Vagina (tissue), 2 donors: Measurements from ENCODE around the gene XPO4.

Experiments
- CTCF ChIP-seq, 3 experiments: fragments of 450-650 bp in 2 of 3; fragments of 200-600 bp in 1 of 3; sonication (generic) in 1 of 3; IDR thresholded peaks; one replicate each; pipeline ENCODE4 v1.5.1; 2017 to 2019; ENCODE audit warnings: antibody characterized with exemption in 3 of 3, mild to moderate bottlenecking in 2 of 3, moderate library complexity in 2 of 3
- POLR2A ChIP-seq, 2 donors: fragments of 450-650 bp; IDR thresholded peaks; one replicate each; pipeline ENCODE4 v1.6.1; 2017; ENCODE audit warnings: antibody characterized with exemption in 2 of 2, mild to moderate bottlenecking in 2 of 2, moderate library complexity in 2 of 2
- POLR2AphosphoS5 ChIP-seq, 2 donors: sonication (generic); formaldehyde crosslinking; IDR thresholded peaks; one replicate each; pipeline ENCODE4 v1.9.0; 2017; ENCODE audit warnings: antibody characterized with exemption in 2 of 2, mild to moderate bottlenecking in 2 of 2, low read depth in 1 of 2; ENCODE audit not compliant: insufficient read depth in 1 of 2

DNA sequence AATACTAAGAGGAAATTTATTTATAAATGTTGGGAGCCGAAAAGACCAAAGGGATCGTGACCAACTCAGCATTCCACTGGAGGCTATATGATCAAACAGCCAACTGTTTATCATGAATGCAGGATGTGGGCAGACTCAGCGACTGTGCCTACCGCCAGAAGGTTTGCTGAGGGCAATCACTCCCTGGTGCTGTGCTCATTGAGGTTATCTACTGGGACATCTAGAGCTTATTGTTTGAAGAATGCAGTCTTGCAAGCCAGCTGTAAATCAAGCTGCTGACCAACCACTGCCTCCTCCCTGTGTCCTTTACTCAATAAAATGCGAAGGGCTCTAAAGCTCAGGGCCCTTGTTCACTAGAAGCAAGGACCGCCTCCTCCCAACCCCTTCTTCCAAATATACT, 8.5 kb upstream of the XPO4 start:
- no peak for TF ChIP-seq CTCF (IDR thresholded peaks at IDR 0.05)
- TF ChIP-seq POLR2A (IDR thresholded peaks at IDR 0.05), result no peak
- no peak for TF ChIP-seq POLR2AphosphoS5 (IDR thresholded peaks at IDR 0.05; ENCODE audit: insufficient read depth in 1 of 2, low read depth in 1 of 2)
